Nucleus accumbens (tissue), 56 donors: ENCODE measurements around the gene ANXA11.

Experiments
- DNase-seq, 56 donors: peaks; one replicate each; lab custom pipeline; 2025; lab: John Stamatoyannopoulos, UW

The ANXA11 gene

DNA sequence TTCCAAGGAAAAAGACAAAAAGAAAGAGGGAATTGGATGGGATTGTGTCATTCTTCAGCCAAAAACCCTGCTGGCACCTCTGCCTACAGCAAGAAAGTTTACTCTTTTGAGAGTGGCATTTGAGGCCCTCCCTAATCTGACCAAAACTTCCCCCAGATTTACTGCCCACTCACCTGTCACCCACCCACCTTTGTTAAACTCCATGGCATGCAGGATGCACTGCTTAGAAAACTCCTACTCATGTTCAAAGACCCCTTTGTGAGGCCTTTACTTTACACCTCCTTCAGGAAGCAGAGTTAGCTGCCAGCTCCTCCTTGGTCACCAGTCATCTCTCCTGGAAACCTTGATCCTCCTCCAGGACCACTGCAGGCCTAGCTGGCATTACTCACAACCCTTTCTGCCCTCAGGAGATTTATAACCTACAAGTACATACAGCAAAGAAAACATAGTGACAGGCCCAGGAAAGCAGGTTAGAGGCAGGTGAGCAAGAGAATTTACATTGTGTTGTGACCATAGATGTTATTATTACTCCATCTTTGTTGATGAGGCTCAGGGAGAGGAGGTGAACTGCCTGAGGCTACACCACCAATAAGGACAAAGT is 83.1 kb downstream of the ANXA11 start:
- DNase-seq, result no peak

DNA sequence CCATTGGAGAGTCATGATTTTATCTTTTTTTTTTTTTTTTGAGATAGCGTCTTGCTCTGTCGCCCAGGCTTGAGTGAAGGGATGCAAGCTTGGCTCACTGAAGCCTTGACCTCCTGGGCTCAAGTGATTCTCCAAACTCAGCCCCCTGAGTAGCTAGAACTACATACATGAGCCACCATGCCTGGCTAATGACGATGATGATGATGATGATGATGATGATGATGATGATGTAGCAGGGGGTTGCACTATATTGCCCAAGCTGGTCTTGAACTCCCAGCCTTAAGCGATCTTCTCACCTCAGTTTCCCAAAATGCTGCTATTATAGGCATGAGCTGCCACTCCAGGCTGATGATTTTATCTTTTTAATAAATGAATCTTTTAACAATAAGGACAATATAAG is 86.7 kb downstream of the ANXA11 start:
- DNase-seq, result no peak

DNA sequence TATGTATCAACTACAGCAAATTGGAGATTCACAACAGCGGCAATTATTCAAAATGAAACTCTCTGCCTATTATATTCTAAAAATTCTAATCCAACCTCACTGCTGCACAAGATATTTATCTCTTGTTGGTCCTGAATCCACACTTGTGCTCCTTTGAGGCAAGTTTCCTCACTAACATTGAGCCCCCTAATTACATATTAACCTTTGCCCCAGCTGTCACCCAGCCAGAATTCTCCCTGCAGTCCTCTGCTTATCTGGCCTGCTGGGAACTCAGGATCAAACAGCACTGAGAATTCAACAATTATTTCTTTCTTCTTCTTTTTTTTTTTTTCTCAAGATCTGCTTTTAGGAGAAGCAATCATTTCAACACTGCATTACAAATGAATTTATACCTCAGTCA is 94.4 kb downstream of the ANXA11 start:
- no peak for DNase-seq

DNA sequence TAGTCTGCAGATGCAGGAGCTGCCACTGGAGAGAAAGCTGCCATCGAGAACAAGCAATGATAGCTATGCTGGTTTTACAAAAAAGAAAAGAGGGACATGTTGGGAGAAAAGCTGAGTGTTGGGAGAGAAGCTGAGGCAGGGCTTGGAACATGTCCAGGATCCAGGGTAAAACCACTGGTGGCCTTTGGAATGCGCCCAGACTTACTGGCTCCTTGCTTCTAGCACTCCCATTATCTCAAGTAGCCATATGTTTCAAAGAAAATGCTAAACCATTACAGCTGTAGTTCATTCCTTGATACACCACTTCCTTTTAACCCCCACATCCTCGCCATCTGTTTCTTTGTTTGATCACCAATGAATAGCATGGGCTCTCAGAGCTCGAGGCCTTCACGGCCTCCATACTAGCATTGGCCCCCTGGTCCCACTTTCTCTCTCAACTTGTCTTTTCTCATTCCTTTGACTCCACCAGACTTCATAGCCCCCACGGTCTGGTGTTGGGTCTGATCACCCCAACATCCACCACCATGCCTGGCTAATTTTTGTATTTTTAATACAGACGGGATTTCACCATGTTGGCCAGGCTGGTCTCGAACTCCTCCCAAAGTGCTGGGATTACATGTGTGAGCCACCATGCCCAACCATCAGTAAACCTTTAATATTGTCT is 96.6 kb downstream of the ANXA11 start:
- no peak for DNase-seq

DNA sequence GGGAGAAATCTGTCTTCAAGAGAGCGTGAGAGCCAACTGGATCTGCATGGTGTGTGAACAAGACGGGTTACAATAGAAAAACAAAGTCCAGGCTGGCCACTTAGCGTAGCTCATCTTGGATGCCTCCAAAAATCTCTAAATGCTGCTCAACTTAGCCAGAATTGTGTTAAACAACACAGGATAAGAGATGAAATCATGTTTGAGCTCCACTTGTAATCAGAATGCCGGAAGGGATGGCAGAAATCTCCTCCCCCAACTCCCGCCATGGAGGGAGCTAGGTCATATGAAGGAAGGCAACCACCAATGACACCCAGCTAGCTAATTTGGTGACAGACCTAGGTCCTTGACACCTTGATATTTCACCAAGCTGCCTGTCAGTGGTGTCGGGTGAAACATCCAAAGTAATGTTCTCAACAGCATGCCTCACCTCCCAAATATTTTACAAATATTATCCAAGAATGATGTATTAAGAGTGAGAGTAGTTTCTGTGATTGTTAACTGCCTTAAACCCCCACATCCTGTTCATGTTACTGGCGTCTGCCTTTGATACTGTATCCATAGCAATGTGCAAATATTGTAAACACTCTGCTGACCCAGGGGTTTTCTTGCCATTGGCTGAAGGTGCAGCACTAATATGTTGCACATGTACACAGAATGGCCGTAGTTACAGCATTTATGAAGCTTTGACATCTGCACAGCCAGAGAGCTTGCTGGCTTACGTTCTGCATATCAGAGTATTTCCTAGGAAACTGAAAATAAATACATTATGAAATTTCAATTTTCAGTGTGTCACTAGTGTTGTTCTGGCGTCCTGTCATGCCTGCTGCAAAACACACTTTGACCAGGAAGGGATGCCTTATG is 101.0 kb downstream of the ANXA11 start:
- DNase-seq, result no peak
